ENCODE results near the gene LRRC47.

Gene LRRC47

DNA sequence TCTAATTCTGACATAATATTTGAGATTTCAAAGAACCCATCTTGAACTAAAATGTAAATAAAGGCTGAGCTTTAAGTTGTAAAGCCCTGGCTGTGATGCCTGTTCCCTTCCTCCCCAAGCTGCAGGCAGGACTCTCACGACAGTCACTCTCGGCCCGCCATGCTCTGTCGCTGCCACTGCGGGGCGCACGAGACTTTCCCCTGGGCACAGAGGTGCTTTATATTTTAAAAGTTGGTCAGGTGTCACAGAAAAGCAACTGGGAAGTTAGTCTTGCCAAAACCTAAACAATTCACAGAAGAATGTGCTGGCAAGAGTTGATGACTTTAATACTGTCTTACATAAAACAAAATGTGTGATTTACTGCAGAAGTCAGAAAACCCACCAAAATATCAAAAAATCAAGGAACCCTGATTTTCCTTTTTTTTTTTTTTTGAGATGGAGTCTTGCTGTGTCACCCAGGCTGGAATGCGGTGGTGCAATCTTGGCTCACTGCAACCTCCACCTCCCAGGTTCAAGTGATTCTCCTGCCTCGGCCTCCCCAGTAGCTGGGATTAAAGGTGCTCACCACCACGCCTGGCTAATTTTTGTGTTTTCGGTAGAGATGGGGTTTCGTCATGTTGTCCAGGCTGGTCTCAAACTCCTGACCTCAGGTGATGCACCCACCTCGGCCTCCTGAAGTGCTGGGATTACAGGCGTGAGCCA lies 10.7 kb downstream of the LRRC47 start:
- DNase-seq = no peak

GRCh38 chr1:3785045-3785444 lies 11.3 kb downstream of the LRRC47 start:
- no peak for DNase-seq

- DNase-seq = no peak
These were observed 12.4 kb downstream of the LRRC47 start for GRCh38 chr1:3783651-3784474.

- DNase-seq = no peak
These were observed 15.4 kb downstream of the LRRC47 start for GRCh38 chr1:3780901-3781300.

GRCh38 chr1:3779912-3780416 lies 16.3 kb downstream of the LRRC47 start:
- DNase-seq = no peak

DNA sequence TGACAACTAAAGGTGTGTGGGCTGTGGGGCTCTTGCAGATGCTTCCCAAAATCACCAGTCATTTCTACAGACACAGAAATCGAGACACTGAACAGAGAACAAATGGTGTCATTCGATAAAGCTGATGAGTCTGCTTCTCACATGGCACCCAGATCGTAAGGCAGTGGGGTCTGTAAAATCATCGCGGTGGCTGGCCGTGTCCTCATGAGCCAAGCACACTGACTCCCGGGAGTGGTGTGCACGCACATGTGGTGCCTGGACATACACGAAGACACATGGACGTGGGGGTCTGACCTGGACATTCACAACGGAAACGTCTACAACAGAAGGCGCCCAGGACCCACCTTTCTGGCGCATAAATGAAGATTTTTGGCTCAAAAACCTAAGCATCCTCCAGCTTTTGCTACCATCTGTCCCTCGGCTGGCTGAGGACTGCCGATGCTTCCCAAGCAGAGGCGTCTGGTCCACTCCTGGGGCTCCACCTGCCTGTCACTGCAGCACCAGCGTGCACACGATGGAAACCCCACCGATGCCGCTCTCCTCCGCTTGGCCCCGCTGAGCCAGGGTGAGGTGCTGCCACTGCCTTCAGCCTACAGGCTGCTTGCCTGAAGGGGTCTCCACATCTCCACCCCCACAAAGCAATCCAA lies 16.9 kb downstream of the LRRC47 start:
- DNase-seq = no peak

DNA sequence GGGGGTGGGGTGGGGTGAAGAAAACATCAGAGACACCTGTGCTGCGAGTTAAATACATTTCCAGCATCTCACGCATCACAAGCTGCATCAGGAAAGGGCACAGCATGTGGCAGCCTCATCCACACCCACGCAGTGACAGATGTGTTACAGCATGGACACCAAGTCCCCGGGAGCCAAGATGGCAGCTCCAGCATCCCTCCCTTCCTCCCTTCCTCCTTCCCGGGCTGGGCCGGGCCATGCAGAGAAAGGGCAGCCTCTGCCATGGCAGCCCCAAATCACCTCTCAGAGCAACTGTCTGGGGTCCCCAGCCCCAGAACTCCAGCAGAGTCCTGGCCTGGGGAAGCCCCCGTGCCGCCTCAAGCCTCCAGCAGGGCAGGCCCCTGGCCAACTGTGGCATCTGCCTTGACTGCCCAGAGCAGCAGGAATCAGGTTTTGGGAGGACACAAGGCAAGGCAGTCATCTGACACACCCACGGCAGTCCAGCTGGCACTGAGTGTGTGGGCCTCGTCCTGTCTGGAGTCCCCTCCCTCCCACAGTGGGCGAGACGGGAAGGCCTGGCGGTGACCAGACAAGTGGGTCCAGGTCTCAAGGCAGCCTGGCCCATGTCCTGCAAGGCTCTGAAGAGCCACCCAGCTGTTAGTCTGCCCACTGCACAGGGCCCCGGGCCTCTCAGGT lies 17.6 kb downstream of the LRRC47 start:
- no peak for DNase-seq

- DNase-seq = no peak
These were observed 18.4 kb downstream of the LRRC47 start for GRCh38 chr1:3777647-3778589.

- DNase-seq = no peak
These were observed 19.2 kb downstream of the LRRC47 start for GRCh38 chr1:3777078-3777547.

- no peak for DNase-seq
These were observed 19.9 kb downstream of the LRRC47 start for GRCh38 chr1:3776231-3776961.

DNA sequence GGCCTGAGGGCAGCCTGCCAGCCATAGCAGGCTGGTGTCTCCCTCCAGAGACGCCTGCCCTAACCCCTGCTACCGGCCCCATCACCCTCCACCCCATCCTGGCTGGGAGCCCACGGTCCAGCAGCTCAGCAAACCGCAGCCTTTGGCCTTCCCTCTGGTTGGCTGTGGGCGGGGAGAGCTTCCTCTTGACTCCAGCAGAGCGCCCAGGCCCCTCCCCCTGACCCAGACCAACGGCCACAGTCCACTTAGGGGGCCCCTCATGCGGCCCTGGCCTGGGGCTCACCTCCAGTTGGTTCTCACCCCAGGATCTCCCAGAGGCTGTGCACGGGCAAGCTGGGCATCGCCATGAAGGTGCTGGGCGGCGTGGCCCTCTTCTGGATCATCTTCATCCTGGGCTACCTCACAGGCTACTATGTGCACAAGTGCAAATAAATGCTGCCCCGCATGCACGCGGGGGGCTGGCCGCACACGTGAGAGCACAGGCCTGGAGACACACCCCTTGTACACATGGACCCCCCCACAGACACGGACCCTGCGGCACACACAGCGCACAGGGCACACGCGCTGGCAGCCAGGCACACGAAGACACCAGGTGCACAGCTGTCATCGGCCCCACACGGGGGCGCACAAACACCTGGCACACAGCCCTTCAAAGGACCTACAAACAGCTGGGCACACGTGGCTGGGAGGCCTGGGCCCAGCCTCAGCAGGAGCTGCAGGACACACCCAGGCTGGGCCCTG lies 20.6 kb downstream of the LRRC47 start:
- DNase-seq = no peak

DNA sequence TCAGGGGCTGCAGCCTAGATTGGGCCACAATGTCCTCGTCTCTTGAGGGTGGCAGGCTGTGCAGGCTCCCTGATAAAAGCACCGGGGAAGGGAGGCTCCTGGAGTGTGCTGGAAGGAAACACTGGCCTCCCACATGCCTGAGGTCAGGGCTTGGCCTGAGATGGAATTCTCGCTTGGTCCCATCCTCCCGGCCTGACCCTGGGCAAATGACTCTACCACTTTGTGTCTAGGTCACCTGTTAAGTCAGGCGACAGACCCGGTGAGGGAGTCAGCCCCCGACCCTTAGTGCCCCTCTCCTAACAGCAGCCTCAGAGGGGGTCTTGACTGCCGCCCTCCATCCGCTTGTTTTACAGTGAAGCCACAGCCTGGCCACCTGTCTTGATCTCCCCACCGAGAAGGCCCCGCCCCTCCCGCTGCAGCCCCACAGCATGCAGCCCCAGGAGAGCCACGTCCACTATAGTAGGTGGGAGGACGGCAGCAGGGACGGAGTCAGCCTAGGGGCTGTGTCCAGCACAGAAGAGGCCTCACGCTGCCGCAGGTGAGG lies 21.3 kb downstream of the LRRC47 start:
- no peak for DNase-seq

DNA sequence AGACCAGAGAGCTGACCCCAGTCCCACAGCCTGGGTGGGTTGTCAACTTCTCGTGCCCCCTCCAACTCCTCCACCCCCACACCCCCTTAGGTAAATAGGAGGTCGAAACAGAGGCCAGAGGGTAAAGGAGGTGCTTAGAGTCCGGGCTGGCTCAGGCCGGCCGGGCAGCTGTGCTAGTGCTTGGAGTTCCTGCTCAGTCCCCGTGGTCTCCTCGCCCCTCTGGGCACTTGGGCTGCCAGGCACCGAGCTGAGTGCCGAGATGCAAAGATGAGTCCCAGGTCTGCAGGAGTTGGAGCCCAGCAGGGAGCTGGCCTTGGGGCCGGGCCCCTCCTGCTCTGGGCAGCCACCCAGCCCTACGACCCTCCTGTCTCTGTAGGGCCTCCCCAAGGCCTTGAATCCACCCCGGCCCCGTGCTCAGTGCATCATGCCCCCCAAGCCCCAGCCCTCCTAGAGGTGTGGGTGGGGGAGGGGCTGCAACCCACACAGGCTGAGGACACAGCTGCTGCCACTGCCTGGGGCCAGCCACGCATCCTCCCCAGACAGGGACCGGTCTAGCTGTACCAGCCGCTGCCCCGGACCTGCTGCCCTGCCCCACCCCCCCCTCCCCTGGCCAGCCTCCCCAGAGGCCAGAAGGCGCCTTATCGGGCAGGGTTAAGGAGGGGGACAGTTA lies 21.9 kb downstream of the LRRC47 start:
- DNase-seq = no peak

GRCh38 chr1:3773572-3774275 lies 22.6 kb downstream of the LRRC47 start:
- DNase-seq = no peak

DNA sequence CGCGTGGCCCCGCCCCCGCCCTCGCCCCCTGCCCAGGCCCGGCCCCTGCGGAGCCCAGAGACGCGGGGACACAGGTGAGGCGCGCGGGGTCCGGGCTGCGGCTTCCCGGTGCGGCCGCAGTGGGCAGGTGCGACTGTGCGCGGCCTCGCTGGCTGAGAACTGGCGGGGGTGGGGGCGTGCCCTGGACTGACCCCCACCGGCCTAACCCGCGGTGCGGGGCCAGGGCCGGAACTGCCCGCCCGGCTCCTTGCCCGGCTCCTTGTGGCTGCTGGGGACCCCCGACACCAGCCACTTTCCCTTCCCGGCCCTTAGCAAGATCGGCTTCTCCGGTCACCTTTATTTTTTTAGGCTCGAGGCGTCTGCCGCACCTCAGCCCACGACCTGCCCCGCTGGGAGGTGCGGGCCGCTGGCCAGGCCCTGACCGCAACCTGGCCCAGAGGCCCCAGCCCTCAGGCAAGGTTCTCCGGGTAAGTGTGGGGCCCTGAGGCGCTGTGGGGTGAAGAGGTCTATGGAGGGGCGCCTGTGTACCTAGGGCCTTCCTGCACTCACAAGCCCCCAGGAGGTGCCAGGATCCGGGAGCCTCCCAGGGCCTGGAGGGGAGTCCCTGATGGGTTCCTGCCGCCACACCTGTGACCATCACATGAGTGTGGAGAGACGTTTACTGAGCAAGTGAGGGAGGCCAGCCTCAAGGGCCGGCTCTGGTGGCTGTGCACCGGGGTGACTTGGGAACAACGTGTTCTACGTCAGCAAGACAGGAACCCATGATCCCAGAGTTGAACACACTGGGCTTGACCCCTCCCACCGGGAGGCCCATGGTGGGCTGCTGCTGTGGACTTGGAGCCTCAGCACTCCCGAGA lies 23.4 kb downstream of the LRRC47 start, which contains the start of gene SMIM1:
SMIM1 (plus strand) TSS at position 35 of the 857 bp plus-strand sequence. CDS start 2,625 bp downstream, outside the sequence.
- no peak for DNase-seq

DNA sequence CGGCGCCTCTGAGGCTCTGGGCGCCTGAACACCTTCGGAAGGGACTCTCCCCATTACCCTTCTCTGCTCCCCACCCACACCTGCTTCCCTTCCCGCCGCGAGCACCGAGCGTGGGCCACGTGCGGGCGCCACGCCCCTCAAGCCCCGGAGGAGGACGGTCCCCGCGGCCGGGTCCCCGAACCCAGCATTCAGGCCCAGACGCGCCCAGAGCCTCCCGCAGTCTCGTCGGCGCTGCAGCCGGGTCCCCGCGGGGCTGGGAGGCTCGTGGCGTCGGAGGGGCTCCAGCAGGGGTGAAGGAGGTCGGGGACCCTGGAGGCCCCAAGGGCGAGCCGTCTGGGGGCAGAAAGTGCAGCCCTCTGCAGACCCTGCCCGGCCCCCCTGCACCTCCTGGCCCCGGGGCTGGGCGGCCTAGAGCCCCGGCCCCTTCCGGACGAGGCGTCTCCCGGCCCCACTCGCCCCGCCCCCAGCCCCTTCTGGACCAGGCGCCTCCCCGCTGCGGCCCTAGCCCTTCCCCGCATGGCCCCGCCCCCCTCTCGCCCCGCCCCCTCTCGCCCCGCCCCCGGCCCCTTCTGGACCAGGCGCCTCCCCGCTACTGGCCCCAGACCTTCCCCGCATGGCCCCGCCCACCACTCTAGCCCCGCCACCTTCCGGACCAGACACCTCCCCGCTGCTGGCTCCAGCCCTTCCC lies 24.1 kb downstream of the LRRC47 start:
- DNase-seq = no peak
